HG02840 (cell line): Measurements from ENCODE around the gene DOCK7.
"Not testable (repeated sequence)": the region's sequence is repeated elsewhere in the genome, so short reads cannot be mapped to it uniquely, and the experiment has no call there.

Experiments
- ATAC-seq: cut with Tn5 transposase; IDR thresholded peaks from one replicate; pipeline ENCODE4 v1.9.1; 2021; ENCODE audit warnings: mild to moderate bottlenecking, moderate library complexity, moderate number of reproducible peaks; ENCODE audit not compliant: unreplicated experiment, low FRiP score

DOCK7 gene

GRCh38 chr1:62687903-62688686, at the start of gene DOCK7:
Gene DOCK7, minus strand, starts transcription at chr1:62688386. Its CDS starts 122 bp downstream, at chr1:62688264.
- ATAC-seq = peak; percentile 66

DNA sequence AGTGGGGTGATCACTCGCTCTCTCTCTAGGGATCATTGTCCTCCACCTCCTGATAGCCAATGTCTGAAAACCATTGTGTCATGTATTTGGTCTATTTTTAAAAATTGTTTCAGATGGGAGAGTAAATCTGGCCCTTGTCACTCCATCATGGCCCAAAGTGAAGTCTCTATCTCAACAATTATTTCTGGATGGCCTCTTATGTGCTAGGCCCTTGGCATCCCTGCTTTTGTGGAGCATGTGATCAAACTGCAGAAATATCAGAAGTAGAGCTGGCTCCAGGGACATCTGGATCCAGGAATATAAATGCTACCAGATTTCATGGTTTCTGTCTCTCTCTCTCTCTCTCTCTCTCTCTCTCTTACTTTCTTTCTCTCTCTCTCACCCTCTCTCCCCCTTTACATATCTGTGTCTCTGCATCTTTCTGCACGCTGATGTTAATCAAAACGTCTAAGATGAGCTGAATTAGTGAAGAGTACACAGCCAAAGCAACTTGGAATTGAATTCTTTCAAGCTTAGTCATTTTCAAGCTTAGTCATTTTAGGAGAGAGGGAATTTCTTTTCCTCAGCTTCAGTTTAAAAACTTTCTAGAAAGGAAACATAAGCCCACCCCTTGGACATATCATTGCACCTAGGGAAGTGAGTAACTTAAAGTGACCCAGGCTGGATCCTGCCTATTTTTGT, 47.4 kb upstream of the DOCK7 start:
- no peak for ATAC-seq

DNA sequence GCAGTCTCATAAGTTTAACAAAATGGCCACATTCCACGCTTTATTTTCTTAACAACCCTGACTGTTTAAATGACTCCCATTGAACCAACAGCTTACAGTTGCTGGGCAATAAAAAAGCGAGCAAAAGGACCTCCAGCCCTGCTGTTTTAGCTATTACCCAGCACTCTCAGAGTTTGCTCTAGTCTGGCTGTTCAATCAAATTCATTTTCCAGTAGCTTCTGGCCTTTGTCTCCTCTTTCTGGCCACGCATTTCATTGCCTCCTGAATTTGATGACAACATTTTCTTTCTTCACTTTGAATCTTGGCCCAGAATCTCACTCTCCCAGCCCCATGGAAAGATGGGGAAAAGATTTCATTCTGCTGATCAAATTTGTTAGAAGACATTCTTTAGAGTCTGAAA, 44.1 kb upstream of the DOCK7 start:
- no peak for ATAC-seq

- ATAC-seq = no peak
These were observed 40.8 kb upstream of the DOCK7 start for GRCh38 chr1:62728963-62729362.

- no peak for ATAC-seq
These were observed 39.6 kb upstream of the DOCK7 start for GRCh38 chr1:62727656-62728407.

DNA sequence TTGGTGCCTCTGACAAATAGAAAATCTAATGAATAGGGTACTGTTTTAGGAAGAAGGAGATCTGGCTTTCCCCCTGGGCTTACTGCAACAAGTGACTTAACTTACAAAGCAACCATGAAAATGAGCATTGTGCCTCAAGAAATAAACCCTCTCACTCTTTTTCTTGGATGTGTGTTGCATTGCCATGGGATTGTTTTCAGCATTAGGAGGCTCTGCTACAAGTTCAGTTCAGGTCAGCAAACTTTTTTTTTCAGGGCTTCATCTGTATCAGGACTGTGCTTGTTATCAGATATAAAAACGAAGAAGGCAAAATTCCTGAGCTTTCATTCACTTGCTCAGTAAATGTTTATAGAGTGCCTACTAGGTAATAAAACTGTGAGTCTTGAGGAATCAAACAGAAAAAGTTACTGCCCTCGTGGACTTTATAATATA, 37.8 kb upstream of the DOCK7 start:
- no peak for ATAC-seq

DNA sequence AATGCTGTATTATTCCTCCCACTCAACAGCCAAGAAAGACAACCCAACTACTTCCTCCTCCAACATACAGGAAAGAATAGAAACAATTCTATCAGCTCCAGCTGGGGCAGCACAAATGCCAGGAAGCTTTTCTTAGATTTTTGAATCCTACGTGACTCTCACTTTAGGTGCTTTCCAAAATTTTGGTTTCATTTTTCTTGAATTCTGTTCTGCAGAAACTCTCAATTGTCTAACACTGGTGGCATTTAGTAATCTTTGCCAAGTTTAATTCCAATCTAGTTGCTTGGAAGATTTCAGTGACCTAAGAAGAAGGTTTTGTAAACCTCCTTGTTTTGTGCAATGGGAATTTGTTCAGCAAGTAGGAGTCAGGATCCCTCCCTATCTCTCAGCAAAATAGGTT, 37.1 kb upstream of the DOCK7 start:
- no peak for ATAC-seq

DNA sequence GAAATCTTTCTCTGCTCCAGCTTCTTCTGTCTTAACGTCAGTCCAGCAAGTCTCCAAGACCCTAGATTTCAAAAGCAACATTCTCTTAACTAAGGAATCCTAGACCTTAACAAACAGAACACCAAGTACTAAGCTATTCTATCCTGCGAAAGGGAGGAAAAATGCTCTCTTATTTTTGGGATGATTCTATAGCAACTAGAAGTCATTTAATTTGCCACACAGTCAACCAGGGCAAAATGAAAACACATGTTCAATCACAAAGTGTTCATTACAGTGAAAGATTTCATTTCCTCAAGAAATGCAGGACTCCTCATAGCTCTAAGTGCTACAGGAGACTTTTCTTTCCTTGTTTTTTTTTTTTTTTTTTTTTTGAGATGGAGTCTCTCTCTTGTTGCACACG, 36.2 kb upstream of the DOCK7 start:
- no peak for ATAC-seq

DNA sequence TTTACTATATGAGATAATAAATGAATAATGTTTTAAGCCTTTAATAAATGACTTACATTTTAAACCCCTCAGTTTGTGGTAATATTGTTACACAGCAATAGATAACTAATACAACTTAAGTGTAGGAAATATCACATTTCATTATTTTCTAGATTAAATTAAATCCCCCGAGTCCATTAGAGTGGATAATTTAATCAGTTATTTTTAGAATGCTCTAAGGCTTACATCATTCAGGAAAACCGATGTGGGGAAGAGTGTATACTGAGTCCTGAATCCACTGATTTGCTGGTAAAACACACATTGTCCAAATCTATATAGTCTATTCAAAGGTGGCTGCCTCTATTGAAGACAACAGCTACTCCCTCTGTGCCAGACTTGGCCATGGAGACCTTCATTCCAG, 35.7 kb upstream of the DOCK7 start:
- no peak for ATAC-seq

- ATAC-seq = peak; percentile 74
These were observed 34.6 kb upstream of the DOCK7 start for GRCh38 chr1:62722796-62723195.

DNA sequence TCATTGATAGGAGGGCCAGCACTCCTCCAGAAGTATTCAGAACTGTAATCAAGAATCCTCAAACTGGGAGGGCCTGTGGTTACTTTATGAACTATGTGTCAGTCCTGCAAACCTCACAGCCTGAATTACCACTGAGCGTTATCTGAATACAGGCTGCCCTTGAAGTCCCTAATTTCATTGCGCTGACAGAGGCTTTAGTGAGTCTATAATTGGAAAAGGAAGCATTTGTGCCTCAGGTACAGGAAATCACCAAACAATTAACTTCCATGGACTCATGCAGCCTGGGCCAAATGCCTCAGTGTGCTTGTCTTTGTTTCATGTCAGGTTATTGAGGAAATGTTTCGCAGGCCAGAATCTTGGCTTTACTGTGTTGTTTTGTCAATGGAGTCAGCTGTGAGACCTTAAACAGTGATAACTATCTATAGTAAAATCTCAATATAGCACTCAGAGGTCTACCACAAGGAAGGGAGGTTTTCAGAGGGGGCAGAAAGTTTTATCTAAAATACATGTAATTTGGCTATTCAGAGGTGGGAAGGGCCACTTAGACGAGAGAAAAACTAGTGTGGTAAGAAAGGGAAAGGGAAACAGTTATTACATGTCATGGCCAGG, 32.9 kb upstream of the DOCK7 start:
- ATAC-seq = no peak

DNA sequence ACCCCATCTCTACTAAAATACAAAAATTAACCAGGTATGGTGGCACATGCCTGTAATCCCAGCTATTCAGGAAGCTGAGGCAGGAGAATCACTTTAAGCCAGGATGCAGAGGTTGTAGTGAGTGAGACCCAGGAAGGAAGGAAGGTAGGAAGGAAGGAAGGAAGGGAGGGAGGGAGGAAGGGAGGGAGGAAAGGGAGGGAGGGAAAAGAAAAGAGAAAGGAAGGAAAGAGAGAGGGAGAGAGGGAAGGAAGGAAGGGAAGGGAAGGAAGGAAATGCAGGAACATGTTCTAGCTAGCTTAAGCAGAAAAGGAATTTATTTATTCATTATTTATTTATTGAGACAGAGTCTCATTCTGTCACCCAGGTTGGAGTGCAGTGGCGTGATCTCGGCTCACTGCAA, 30.2 kb upstream of the DOCK7 start:
- not testable (repeated sequence) for ATAC-seq

GRCh38 chr1:62717483-62717882, 29.3 kb upstream of the DOCK7 start:
- ATAC-seq = no peak

- no peak for ATAC-seq
These were observed 28.2 kb upstream of the DOCK7 start for GRCh38 chr1:62716397-62716796.

GRCh38 chr1:62712336-62713243, 24.4 kb upstream of the DOCK7 start:
- ATAC-seq = no peak

DNA sequence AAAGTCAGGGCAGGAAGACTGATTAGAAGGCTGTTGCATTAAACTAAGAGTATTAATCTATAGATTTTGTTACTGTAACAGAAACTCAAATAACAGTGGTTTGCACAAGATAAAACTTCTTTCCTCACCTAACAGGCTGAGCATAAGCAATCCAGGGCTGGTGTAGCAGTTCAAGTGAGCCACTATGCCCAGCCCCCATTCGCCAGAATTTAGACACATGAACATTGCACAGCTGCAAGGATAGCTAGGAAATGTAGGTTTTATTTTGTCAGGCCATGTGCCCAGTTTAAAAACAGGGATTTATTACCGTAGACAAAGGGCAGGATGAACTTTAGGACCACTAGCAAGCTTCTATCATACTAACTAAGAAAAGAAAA, 19.5 kb upstream of the DOCK7 start:
- no peak for ATAC-seq

- no peak for ATAC-seq
These were observed 19.0 kb upstream of the DOCK7 start for GRCh38 chr1:62706985-62707743.

DNA sequence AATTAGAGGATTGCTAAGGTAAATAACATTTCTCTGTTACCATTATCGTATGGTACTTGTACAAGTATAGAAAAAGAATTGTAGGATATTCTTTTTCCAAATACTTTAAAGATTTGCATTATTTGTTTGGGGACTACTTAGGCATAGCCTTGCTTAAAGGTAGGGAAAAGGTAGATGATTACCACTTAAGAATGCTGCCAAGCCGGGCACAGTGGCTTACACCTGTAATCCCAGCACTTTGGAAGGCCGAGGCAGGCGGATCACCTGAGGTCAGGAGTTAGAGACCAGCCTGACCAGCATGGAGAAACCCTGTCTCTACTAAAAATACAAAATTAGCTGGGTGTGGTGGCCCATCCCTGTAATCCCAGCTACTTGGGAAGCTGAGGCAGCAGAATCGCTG, 10.0 kb upstream of the DOCK7 start:
- ATAC-seq = not testable (repeated sequence)

- ATAC-seq = not testable (repeated sequence)
These were observed 6.3 kb upstream of the DOCK7 start for GRCh38 chr1:62694479-62694878.
